ENCODE measurements around the gene NME5. TPM values are rescaled to one million over a fixed set of nuclear protein-coding genes. Genes with fewer than 3 reads are reported as not detected.

NME5 gene
- total RNA-seq, 1 experiment from 2014 or later, result 3.1 TPM

DNA sequence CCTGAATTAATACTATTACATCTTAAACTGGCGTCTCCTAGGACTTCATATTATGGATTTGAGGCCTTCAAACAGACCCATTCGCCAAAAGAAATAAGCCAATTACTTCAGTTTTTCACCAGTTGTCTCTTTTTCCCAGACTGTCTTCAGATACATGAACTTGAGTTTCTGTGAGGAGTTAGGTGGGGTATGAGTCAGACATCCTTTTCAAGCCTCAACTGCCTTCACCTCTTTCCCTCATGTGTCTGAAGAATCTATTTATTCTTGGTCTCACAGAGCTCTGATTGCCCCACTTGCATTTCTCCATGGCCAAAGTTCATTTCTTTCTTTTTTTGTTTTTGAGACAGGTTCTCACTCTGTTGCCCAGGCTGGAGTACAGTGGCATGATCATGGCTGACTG lies 42.9 kb downstream of the NME5 start:
- intact Hi-C loops (cut with micrococcal nuclease), result no loop called here

More for the DNA sequence above, 42.9 kb downstream of the NME5 start:
- Histone ChIP-seq H3K27me3 (ENCODE audit: insufficient read depth, low read length) (no peaks in the 10 kb centered on the region; the same call in 1 of the 2 replicates), H3K9ac (ENCODE audit: low read length) (no peak overlapping the region), H3K36me3 (ENCODE audit: control insufficient read depth in 1 of 2, insufficient read depth in 2 of 2, low read length in 2 of 2) (no peaks in the 10 kb centered on the region), H4K20me1 (ENCODE audit: insufficient read depth) (no peaks in the 10 kb centered on the region), H3K9me3 (ENCODE audit: control insufficient read depth in 1 of 2, insufficient read depth in 1 of 2, low read depth in 1 of 2, low read length in 2 of 2) (no peaks in the 10 kb centered on the region), H3K9me2 (ENCODE audit: insufficient read depth) (no peaks in the 10 kb centered on the region), H3K27ac (ENCODE audit: low read depth, low read length) (no peak overlapping the region), H3K4me2 (ENCODE audit: low read length) (no peak overlapping the region), H3K79me2 (ENCODE audit: insufficient read depth, low read length) (no peaks in the 10 kb centered on the region), H2AFZ (ENCODE audit: low read depth, low read length, poor library complexity, severe bottlenecking) (no peak overlapping the region), H3K4me1 (ENCODE audit: control insufficient read depth in 1 of 2, insufficient read depth in 2 of 2, low read length in 2 of 2) (peaks cover 0 to 14% of the 10 kb centered on the region in 2 experiments; a peak in 2 of 4 replicates), H3K4me3 (replicated peaks in 1 of 2; ENCODE audit: low read depth in 1 of 2, low read length in 2 of 2) (no peak overlapping the region)
- ChIA-PET POLR2A (no interaction called here), RAD21 (ENCODE audit: low non-redundant PET in 1 of 2, low total read pairs in 2 of 2, uncharacterized antibody in 2 of 2, unreplicated experiment in 2 of 2) (no interaction called here), CTCF (no interaction called here)
- no peak for TF ChIP-seq ELF1 (IDR thresholded peaks at IDR 0.05; ENCODE audit: borderline replicate concordance, low read depth)
- no peak for TF ChIP-seq CBX3 (IDR thresholded peaks at IDR 0.05; ENCODE audit: low read depth)
- TF ChIP-seq, protein P1, sequence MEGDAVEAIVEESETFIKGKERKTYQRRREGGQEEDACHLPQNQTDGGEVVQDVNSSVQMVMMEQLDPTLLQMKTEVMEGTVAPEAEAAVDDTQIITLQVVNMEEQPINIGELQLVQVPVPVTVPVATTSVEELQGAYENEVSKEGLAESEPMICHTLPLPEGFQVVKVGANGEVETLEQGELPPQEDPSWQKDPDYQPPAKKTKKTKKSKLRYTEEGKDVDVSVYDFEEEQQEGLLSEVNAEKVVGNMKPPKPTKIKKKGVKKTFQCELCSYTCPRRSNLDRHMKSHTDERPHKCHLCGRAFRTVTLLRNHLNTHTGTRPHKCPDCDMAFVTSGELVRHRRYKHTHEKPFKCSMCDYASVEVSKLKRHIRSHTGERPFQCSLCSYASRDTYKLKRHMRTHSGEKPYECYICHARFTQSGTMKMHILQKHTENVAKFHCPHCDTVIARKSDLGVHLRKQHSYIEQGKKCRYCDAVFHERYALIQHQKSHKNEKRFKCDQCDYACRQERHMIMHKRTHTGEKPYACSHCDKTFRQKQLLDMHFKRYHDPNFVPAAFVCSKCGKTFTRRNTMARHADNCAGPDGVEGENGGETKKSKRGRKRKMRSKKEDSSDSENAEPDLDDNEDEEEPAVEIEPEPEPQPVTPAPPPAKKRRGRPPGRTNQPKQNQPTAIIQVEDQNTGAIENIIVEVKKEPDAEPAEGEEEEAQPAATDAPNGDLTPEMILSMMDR (IDR thresholded peaks at IDR 0.05 in 2 of 3, conservative IDR thresholded peaks at IDR 0.05 in 1 of 3; ENCODE audit: borderline replicate concordance in 1 of 3, insufficient read depth in 1 of 3, low read depth in 2 of 3, low read length in 2 of 3), result no peak
- TF ChIP-seq TCF7L2 (IDR thresholded peaks at IDR 0.05; ENCODE audit: borderline replicate concordance, extremely low read depth, insufficient read depth, insufficient read length), result no peak
- no peak for TF ChIP-seq SP1 (IDR thresholded peaks at IDR 0.05; ENCODE audit: low read depth)
- no peak for TF ChIP-seq EZH2 (IDR thresholded peaks at IDR 0.05)
- TF ChIP-seq EZH2phosphoT487 (IDR thresholded peaks at IDR 0.05; ENCODE audit: borderline replicate concordance), result no peak
- TF ChIP-seq RAD21 (IDR thresholded peaks at IDR 0.05; ENCODE audit: low read depth), result no peak
- TF ChIP-seq POLR2AphosphoS5 (IDR thresholded peaks at IDR 0.05; ENCODE audit: low read depth, low read length), result no peak
- no TSS peak for BruUV-seq (replicated peaks)
- ATAC-seq (no peak), DNase-seq (ENCODE audit: low read depth, low spot score) (no peak)

Measured in HCT116 (cell line).